GM21447 (cell line): ENCODE measurements around the gene RAB44.

ENCODE experiments used
- ATAC-seq: cut with Tn5 transposase; IDR thresholded peaks from one replicate; pipeline ENCODE4 v1.9.1; 2021; ENCODE audit not compliant: unreplicated experiment

The RAB44 gene

GRCh38 chr6:36730424-36731380 is 33.1 kb downstream of the RAB44 start:
- no peak for ATAC-seq

DNA sequence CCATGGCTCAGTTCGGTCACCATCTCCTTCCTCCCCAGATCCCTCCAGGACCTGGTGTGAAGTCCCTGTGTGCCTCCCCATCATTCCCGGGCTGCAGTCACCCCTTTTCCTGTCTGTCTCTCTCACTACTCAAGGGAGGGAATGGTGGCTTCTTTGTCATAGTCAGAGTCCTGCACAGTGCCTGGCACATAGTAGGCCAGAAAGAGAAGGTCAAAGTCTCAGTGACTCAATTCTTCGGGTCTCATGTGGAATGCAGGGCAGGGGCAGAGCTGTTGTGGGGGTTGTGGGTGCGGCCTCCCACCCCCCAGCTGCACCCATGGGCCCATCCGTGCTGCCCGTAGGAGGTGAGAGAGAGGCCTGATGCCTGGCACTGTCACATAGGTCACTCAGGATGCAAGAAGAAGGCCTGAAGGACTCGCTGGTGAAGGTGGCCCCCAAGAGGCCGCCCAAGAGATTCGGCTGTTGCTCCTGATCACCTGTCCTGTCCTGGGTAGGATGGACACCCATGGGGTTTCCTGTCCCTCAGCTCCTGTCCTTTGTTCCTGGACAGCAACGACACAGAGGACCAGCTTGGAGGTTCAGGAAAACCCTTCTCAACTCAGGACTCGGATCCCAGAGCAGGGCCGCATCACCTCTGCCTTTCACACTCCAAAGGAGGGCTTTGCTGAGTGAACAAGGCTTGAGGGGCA is 34.1 kb downstream of the RAB44 start:
- ATAC-seq, result no peak

DNA sequence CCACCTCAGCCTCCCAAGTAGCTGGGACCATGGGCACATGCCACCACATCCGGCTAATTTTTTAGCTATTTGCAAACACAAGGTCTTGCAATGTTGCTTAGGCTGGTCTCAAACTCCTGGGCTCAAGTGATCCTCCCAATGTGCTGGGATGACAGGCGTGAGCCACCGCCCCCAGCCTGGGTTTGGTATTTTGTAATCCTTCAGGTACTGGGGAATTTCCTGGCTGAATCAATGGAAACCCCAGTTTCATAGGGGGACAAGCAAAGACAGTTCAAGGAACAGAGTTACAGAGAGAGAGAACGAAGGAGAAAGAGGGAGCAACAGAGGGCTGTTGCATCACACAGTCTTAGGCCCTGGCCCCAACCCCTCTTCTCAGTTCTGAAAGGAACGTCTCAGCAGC is 35.7 kb downstream of the RAB44 start:
- no peak for ATAC-seq

- ATAC-seq, result no peak
Measured at GRCh38 chr6:36734486-36735060, 36.9 kb downstream of the RAB44 start.

DNA sequence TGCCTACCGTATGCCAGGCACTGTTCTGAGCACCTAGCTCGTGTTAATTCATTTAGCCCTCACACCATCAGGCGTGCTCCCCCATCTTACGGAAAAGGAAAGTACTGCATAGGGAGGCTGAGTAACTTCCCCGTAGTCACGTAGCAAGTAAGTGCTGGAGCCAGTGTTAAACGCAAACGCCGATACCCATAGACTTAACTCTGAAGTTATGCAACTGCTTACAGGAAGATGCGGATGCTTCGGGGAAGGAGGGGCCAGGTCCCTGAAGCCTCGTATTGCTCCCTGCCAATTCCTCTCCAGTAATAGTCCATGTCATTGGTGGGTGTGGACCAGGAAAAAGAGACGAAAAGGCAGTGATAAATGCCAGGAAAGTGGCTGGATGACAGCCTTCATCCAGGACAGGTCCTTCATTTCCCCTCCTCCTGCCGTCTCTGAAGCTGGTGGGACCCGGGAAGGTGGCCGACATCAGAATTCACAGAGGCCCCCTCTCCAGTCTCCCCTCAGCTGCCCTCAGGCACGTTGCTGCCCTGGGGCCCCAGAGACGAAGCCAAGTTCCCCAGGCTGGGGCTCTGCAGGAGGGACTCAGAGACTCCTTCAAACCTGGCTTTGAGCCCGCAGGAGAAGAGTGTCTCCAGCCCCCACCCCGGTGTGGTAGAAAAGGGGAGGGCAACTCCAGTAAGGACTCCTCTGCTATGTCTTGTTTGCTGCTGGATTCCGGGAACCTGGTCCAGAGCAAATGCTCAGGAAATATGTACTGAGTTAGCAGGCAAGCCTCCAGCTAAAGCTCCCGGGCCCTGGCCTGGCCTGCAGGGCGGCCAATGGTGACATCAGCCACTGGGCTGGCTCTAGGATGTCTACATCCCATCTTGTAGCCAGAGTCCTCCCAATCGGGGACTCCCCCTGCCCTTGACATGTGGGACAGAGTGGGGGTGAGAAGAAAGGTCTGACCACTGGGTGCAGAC is 37.8 kb downstream of the RAB44 start:
- ATAC-seq, result no peak

- no peak for ATAC-seq
Measured at GRCh38 chr6:36737043-36737785, 39.6 kb downstream of the RAB44 start.

DNA sequence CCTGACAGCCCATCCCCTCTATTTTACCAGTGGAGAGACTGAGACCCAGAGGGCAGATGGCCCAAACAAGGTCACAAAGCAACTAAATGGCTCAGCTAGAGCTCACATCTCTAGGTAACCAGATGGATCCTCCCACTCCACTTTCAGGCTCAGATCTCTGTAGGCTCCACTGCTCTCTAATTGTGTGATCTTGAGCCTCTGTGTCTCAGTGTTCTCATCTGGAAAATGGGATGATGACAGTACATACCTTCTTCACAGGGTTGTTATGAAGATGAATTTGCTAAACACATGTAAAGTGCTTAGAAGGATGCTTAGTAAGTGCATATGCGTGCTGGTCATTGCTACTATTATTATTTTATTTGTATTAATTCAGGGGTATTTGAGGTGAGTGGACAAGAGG is 40.5 kb downstream of the RAB44 start:
- no peak for ATAC-seq

- no peak for ATAC-seq
Measured at GRCh38 chr6:36739947-36740817, 42.6 kb downstream of the RAB44 start.

- ATAC-seq, result no peak
Measured at GRCh38 chr6:36740818-36741179, 43.2 kb downstream of the RAB44 start.

- ATAC-seq, result no peak
Measured at GRCh38 chr6:36742146-36742545, 44.5 kb downstream of the RAB44 start.

DNA sequence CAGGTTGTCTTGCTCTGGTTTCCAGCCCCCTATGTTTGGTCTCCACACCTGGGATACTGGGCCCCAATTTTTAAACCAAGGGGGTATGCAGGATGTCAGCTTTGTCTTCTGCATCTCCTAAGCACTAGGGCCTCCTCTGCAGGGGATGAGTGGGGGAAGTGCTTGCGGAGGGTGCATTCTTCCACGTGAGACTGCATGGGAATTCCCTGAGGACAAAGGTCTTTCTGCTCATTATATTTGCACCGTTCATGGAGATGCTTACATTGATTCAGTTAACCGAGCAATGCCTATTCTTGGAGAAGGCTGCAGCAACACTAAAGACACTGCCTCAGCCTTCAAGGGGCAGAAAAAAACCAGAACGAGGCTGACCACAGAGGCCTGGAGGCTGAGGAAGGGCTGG is 45.4 kb downstream of the RAB44 start:
- ATAC-seq, result no peak

DNA sequence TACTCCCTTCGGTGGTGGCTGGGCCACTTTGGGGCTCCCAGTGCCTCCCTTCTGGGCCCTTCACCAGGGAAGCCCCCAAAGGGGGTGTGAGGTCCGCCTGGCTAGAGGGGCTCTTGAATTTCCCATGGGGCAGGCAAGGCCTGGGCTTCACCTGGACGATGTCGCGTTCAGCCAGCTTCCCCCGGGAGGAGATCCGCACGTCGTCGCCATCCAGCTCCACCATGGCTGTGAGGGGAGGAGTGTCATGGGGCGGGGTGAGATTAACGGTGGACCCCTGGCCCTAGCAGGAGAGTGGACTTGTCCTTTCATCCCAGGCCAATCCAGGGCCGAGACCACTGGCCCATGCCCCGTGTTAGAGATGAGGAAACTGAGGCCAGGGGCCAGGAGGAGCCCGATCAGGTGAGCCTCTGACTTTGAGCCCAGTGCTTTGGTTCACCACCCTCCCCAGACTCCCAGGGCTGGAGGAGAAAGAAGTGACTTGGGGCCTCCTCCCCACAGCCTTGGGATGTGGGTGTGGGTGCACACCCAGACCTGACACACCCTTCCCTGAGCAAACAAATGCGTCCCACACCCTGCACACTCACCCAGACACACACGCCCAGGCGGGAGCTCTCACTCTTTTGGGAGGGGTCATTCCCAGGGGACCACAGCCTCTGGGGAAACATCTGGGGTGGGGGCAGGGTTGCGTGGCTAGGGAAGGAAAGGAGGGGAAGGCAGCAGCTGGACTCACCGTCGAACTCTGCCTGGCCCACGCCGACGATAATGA is 46.1 kb downstream of the RAB44 start:
- no peak for ATAC-seq

DNA sequence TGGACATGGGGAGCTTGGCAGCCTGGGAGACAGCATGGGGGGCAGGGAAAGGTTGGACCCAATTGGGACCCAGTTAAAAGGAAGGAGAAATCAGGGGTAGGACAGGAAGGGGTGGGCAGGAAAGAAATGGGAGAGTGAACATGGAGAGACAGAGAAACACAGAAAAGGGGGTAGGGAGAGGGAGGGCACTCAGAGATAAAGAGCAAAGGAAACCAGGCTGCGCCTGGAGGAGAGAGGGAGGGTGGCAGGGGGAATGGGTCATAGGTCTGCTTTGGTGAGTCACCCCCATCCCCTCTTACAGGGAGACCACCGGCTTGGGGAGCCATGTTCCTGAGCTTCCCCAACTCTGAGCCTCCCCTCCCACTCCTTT is 46.7 kb downstream of the RAB44 start:
- ATAC-seq, result no peak

DNA sequence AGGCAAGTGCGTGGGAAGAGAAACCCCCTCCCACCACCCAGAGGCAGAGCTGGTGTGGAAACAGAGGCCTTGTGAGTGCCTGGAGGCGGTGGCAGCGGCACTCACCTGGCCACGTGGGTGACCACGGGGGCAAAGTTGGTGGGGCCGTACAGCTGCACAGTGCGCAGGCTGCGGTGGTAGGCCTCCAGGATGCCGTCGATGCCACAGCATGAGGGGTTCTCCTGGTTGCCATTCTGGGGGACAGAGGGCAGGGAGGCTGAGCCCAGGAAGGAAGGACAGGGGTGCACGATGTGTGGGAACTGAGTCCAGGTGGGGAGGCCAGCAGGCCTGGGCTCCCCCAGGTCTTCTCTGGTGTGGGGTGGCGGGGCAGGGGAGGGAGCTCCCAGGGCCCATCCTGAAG is 47.7 kb downstream of the RAB44 start:
- ATAC-seq, result no peak

DNA sequence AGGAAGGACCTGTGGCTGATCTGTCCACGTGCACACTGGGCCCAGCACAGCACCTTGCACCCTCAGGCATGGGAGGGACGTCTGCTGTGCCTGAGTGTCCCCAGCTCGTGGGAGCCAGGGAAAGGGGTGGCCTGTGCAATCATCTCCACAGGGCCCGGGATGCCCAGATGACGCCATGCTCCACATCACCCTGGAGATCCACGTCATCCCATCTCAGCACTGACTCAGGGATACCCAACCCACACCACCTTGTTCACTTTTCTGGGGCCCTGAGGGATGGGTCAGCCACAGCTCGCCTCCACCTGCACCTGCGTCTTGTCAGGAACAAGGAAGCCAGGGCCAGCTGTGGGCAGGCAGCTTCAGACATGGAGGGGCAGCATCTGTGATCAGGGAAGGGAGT is 48.2 kb downstream of the RAB44 start:
- no peak for ATAC-seq

DNA sequence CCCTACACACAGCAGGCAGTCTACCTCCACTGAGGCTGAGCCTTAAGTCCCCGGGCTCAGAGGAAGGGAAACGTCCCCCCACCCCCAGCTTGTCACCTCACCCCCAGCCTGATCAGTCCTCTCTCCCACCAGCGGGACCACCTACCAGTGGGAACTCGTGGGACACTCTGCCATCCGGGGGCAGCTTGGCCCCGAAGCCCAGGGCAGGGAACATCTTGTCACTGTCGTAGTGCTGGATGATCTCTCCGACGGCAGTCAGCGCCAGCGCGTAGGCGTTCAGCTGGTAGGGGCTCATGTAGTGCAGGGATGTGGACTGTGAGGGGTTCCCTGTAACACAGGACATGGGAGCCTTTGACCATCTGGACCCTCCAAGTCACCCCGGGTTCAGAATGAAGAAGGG is 48.6 kb downstream of the RAB44 start:
- ATAC-seq, result no peak

DNA sequence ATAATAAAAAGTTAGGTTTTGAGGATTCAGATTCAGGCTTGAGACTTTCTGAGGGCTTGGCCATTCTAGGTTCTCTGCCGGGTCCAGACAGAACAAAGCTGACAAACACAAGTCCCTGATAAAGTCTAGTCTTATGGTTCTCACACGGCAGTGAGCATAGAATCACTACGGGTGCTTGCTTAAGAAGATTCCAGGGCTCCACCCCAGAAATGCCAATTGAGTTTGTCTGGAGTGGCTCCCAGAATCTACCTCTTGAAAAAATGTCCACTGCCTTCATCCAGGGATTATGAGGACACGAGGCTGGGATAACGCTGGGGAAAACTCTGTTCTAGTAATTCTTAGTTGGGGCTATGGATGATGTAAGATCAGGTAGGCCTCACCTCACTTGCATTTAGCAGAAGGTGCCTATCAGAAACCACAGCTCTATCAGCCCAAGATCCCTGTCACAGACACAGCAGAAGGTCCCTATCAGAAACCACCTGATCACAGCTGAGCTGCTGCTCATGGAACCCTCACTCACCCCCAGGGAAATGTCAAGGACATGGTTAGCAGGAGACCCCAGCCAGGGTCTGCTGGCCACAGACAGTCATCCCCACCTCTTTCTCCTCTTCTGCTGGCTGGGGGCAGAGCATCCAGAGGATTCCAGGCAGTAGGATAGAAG is 52.3 kb downstream of the RAB44 start:
- no peak for ATAC-seq

DNA sequence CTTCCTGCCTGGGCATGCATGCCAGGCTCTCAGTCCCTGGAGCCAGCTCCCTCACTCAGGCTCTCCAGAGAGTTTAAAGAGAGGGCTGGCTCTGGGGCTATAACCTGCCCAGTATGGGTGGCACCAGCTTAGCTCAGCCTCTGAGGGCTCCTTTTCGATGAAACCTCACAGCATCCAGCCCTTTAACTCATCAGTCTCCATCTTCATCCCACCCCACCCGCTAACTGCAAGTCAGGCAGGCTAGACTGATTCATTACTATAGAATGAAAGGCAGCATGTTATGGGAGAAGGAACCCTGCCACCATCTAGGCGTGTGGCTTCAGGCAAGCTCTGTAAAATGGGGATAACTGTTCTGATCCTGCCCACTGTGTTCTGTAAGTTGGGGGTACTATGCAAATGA is 53.5 kb downstream of the RAB44 start:
- ATAC-seq, result no peak
